Thymus (tissue), 11 donors: ENCODE measurements around the gene YTHDC1. TPM values are rescaled to one million over a fixed set of nuclear protein-coding genes. Genes with fewer than 3 reads are reported as not detected.

ENCODE experiments used
- DNase-seq, 9 donors: peaks; one replicate each; pipeline ENCODE4 v3.0.0-alpha.2; 2013; ENCODE audit warnings: low spot score in 9 of 9, low read depth in 6 of 9, missing footprints in 1 of 9
- H3K27ac ChIP-seq, 2 donors: one replicate each; pipeline ENCODE4 v1.5.1; 2013; ENCODE audit warnings: control low read depth in 1 of 2, low read depth in 1 of 2, low read length in 1 of 2, mild to moderate bottlenecking in 1 of 2, moderate library complexity in 1 of 2
- H3K27me3 ChIP-seq, 2 donors: one replicate each; pipeline ENCODE4 v1.5.1; 2013; ENCODE audit warnings: low read length in 1 of 2; ENCODE audit not compliant: control insufficient read depth in 2 of 2, insufficient read depth in 1 of 2
- H3K36me3 ChIP-seq, 2 donors: one replicate each; pipeline ENCODE4 v1.5.1; 2013; ENCODE audit warnings: low read length in 1 of 2, mild to moderate bottlenecking in 1 of 2, moderate library complexity in 1 of 2; ENCODE audit not compliant: control insufficient read depth in 2 of 2, insufficient read depth in 2 of 2
- H3K4me1 ChIP-seq, 2 donors: one replicate each; pipeline ENCODE4 v1.5.1; 2013; ENCODE audit warnings: low read length in 2 of 2; ENCODE audit not compliant: control insufficient read depth in 2 of 2, insufficient read depth in 2 of 2
- H3K4me3 ChIP-seq, 2 donors: one replicate each; pipeline ENCODE4 v1.5.1; 2013; ENCODE audit warnings: low read length in 2 of 2, control low read depth in 1 of 2, mild to moderate bottlenecking in 1 of 2
- H3K9me3 ChIP-seq, 2 donors: one replicate each; pipeline ENCODE4 v1.5.1; 2013; ENCODE audit warnings: low read length in 1 of 2, mild to moderate bottlenecking in 1 of 2; ENCODE audit not compliant: control insufficient read depth in 2 of 2, insufficient read depth in 1 of 2
- WGBS: extraction: QIAGEN DNeasy Blood & Tissue Kit; methylation state at CpG from one replicate; pipeline ENCODE4 v1.1.7; 2013; 5-methylcytosine and 5-hydroxymethylcytosine counted together
- polyA plus RNA-seq: library from polyadenylated mRNA; stranded (reverse); fragments of 200-250 nt; gene quantifications from one replicate; pipeline ENCODE4 v1.2.3, GENCODE V29; 2013
- total RNA-seq: library from RNA; stranded (reverse); fragments of 120-200 nt; gene quantifications from one replicate; pipeline ENCODE4 v1.2.4, GENCODE V29; 2013
- donor health status: healthy.

The YTHDC1 gene
- total and polyA plus RNA-seq, 2 donors: 69.4 to 90.8 TPM

DNA sequence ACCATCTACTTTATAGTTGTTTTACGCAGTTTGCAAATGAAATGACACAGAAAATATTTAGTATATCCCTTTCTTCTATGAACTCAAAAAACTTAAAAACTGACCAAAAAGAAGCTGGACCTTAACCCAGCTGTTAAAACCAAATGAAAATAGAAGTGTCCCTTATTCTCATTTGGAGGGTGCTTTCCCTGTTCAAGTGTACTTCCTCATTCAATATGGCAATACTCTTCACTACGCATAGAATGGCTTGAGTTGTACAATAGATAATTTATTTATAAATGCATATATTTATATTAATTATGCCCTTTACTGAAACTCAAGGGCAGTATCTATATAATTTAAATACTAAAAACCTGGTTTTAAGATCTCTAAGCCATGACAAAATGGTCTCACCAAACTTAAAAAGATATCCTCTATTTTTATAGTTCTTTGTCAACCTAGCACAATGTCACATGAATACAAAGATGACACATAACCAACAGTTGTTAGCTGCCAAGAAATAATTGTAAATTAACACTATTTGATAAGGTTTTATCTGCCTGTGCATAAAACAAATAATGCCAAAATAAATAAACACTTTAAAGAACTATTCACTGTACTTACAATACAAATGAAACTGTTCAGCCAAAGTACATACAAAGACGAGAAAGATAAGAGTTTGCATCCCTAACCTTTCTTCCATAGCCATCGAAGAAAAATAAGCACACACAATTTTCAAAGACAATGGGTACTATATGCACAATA lies 25.2 kb downstream of the YTHDC1 start:
- WGBS: 97% methylated on average over 4 of the region's 4 CpGs
- DNase-seq: no peak
- H3K9me3 ChIP-seq: no peaks in the 10 kb centered on the region
- H3K4me3 ChIP-seq: no peak overlapping the region
- no peak overlapping the region for H3K27ac ChIP-seq
- H3K27me3 ChIP-seq: no peaks in the 10 kb centered on the region
- H3K36me3 ChIP-seq: peaks cover 16 to 66% of the 10 kb centered on the region in 2 donors
- no peaks in the 10 kb centered on the region for H3K4me1 ChIP-seq

DNA sequence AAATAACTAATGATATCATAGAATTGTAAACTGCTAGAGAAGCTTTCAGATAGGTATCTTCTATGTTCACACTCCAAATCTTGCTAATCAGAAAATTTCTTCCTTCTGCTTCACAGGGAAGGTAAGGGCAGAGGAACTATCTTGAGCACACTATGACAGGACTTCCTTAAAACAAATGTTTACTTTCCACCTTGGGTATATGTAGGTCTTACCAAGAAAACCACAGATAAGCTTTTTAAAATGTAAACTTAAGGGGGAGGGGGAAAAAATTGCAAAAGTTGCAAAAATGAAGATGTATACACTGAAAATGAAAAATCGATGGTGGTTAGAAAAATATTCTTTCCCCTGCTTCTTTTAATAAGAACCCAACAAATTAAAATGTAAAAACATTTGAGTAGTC lies 30.9 kb downstream of the YTHDC1 start:
- Histone ChIP-seq H3K27ac (no peak overlapping the region), H3K27me3 (no peaks in the 10 kb centered on the region), H3K9me3 (no peaks in the 10 kb centered on the region), H3K36me3 (peaks cover 24 to 65% of the 10 kb centered on the region in 2 donors), H3K4me1 (no peaks in the 10 kb centered on the region), H3K4me3 (no peak overlapping the region)
- DNase-seq: peak in 1 of 9 donors; percentile 4
- 83% methylated on average over 1 of the region's 1 CpG for WGBS

DNA sequence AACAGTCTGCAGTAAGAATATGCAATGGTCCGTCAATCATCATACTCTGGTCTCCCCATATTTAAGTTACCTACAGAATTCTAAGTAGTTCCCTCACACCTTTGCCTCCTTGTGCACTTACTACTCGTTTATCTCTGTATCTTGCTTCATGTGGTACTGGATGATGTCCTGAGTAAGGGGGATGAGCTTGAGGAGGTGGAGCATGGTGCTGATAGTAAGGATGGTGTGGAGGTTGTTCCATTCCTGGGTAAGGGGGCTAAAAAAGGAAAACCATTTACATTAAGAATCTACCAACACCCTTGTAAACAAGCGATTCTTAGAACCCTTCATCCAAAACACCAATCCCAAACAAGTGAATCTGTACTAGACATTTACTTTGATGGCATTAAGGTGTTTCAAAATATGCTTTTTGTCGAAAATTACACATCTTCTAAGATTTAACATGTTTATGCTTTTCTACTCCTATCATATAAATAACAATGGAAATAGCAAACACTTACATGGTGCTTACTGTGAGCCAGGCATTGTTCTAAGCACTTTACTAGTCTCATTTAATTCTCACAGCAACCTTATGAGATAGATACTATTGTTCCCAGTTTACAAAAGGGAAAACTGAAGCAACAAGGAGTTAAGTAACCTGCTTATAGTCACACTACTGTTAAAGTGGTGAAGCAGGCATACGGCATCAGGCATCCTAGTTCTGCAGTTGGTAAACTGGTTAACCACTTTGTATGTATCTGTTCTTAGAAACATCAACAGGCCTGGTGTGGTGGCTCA lies 33.5 kb downstream of the YTHDC1 start:
- Histone ChIP-seq H3K36me3 (peaks cover 14 to 64% of the 10 kb centered on the region in 2 donors), H3K27me3 (no peaks in the 10 kb centered on the region), H3K4me3 (no peak overlapping the region), H3K9me3 (no peaks in the 10 kb centered on the region), H3K27ac (no peak overlapping the region), H3K4me1 (no peaks in the 10 kb centered on the region)
- 96% methylated on average over 5 of the region's 5 CpGs for WGBS
- DNase-seq: no peak

DNA sequence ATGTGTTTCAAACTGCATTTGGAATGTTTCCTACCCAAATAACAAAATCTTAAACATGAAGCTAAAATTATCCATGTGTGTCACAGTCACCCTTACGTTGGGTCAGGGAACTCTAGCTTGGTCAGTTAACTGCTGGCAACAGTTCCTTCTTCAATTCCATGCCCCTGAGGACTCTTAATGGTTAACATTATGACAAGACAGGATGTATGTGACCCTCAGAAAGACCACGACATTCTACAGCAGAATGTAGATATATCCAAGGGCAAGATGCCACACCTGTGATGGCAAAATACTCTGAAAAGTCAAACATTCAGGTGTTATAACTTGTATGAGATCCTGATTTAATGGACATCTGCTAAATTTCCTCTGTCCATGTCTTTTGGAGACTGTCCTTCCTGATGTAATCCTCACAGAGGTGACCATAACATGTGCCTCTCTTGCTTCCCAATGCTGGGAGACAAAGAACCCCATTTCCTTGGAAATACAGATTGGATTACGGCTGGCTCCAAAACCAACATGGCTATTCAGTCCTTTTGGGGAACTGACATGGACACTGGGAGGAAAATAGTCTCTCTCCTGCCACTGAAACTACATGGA lies 39.1 kb downstream of the YTHDC1 start:
- WGBS: 88% methylated on average over 3 of the region's 3 CpGs
- peaks cover 3 to 40% of the 10 kb centered on the region in 2 donors for H3K36me3 ChIP-seq

DNA sequence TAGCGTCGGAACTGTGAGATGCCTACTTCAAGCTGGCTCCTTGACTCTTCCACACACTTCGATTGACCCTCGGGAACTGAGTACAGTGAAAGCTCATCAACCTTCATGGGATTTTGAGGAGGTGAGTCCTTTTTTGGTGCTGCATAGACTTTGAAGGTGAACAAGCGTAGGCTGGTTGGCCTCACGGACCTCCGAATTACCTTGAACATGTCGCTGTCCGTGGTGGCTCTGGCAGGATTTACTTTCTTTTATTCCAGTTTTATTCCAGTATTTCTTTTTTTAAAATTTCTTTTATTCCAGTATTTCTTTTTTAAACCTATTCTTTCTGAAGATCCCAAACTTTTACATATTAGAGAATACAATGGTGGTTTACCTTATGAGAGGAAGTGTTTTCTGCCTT lies 45.2 kb downstream of the YTHDC1 start:
- Histone ChIP-seq H3K27me3 (no peaks in the 10 kb centered on the region), H3K4me1 (no peaks in the 10 kb centered on the region), H3K36me3 (no peaks in the 10 kb centered on the region), H3K9me3 (no peaks in the 10 kb centered on the region), H3K27ac (no peak overlapping the region), H3K4me3 (no peak overlapping the region)
- WGBS: 95% methylated on average over 9 of the region's 9 CpGs
- DNase-seq: no peak

More for the DNA sequence above, 39.1 kb downstream of the YTHDC1 start:
- H3K27me3 ChIP-seq: no peaks in the 10 kb centered on the region
- H3K9me3 ChIP-seq: no peaks in the 10 kb centered on the region
- no peak for DNase-seq
- H3K27ac ChIP-seq: no peak overlapping the region
- no peaks in the 10 kb centered on the region for H3K4me1 ChIP-seq
- no peak overlapping the region for H3K4me3 ChIP-seq

DNA sequence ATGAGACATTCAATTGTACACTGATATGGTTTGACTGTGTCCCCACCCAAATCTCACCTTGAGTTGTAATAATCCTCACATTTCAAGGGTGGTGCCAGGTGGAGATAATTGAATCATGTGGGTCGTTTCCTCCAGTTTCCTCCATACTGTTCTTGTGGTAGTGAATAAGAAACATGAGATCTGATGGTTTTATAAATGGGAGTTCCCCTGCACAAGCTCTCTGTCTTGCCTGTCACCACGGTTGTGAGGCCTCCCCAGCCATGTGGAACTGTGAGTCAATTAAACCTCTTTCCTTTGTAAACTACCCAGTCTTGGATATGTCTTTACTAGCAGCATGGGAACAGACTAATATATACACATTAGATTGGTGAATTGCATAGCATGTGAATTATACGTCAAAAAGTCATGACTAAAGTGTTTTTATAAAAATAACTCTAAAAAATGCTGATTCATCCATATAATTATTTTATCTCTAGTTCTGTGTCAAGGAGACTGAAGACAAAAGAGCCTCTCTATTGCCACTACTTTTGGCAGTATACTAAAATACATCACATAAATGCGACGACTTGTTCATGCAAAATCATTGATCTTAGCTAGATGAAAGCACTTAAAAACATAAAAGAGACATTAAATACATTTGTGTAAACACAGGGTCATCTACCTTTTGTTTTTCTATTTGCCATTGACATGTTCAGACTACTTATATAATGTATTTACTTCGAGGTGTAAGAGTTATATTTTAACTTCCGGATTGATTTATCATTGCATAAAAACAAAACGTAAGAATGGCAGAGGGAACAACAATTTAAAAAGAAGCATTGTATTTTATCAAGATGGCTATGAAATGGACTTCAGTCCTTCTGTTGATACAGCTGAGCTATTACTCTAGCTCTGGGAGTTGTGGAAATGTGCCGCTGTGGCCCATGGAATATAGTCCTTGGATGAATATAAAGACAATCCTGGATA lies 50.1 kb downstream of the YTHDC1 start:
- H3K9me3 ChIP-seq: no peaks in the 10 kb centered on the region
- H3K4me3 ChIP-seq: no peak overlapping the region
- DNase-seq: no peak
- H3K4me1 ChIP-seq: no peaks in the 10 kb centered on the region
- no peaks in the 10 kb centered on the region for H3K36me3 ChIP-seq
- 83% methylated on average over 9 of the region's 9 CpGs for WGBS
- no peaks in the 10 kb centered on the region for H3K27me3 ChIP-seq
- H3K27ac ChIP-seq: no peak overlapping the region

DNA sequence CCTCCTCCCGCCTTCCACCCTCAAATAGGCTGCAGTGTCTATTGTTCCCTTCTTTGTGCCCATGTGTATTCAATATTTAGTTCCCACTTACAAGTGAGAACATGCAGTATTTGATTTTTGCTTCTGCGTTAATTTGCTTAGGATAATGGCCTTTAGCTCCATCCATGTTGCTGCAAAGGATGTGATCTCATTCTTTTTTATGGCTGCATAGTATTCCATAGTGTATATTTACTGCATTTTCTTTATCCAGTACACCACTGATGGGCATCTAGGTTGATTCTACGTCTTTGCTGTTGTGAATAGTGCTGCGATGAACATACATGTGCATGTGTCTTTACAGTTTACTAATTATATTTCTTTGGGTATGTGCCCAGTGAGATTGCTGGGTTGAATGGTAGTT lies 52.8 kb downstream of the YTHDC1 start:
- Histone ChIP-seq H3K36me3 (no peaks in the 10 kb centered on the region), H3K27ac (no peak overlapping the region)
- 96% methylated on average over 4 of the region's 4 CpGs for WGBS

DNA sequence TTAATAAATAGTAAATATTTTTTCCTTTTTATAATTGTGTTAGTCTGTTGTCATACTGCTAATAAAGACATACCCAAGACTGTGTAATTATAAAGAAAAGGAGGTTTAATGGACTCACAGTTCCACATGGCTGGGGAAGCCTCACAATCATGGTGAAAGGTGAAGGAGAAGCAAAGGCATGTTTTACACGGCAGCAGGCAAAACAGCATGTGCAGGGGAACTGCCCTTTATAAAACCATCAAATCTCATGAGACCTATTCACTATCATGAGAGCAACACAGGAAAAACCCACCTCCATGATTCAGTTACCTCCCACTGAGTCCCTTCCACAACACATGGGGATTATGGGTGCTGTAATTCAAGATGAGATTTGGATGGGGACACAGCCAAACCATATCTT lies 58.6 kb downstream of the YTHDC1 start:
- WGBS: 95% methylated on average over 1 of the region's 1 CpG
- no peaks in the 10 kb centered on the region for H3K27me3 ChIP-seq

More for the DNA sequence above, 52.8 kb downstream of the YTHDC1 start:
- H3K27me3 ChIP-seq: no peaks in the 10 kb centered on the region
- no peaks in the 10 kb centered on the region for H3K9me3 ChIP-seq
- H3K4me3 ChIP-seq: no peak overlapping the region
- no peaks in the 10 kb centered on the region for H3K4me1 ChIP-seq
- DNase-seq: no peak

More for the DNA sequence above, 58.6 kb downstream of the YTHDC1 start:
- Histone ChIP-seq H3K4me3 (no peak overlapping the region), H3K36me3 (no peaks in the 10 kb centered on the region), H3K9me3 (no peaks in the 10 kb centered on the region), H3K4me1 (no peaks in the 10 kb centered on the region), H3K27ac (no peak overlapping the region)
- DNase-seq: no peak
